ENCODE measurements around the gene NPDC1.
"Not testable (repeated sequence)": the region's sequence is repeated elsewhere in the genome, so short reads cannot be mapped to it uniquely, and the experiment has no call there.

The NPDC1 gene

DNA sequence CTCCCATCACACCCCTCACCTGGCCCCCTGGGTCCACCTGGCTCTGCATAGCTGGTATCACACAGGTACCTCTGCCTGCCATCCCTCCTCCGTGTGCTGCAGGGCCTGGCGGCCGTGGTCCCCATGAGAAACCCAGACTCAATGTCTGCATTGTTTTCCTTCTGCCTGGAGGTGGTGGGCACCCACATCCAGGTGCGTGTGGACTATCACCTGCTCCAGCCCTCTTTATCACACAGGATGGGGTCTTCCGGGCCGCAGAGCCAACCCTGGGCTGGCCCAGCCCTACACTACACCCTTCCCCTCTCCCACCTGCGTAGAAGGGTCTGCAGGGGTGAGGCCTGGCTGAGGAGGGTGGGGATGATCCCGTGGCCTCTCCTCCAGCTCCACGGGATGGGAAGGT, 7.1 kb downstream of the NPDC1 start:
- DNase-seq: no peak

DNA sequence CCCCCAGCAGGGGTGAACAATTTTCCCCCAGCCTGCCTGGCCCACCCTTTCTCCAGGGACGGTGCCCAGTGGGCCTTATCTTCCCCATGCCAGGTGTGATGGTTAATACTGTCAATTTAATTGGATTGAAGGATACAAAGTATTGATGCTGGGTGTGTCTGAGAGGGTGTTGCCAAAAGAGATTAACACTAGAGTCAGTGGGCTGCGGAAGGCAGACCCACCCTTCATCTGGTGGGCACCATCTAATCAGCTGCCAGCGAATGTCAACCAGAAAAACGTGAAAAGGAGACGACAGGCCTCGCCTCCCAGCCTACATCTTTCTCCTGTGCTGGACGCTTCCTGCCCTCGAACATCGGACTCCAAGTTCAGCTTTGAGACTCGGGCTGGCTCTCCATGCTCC, 8.5 kb downstream of the NPDC1 start:
- DNase-seq: no peak

DNA sequence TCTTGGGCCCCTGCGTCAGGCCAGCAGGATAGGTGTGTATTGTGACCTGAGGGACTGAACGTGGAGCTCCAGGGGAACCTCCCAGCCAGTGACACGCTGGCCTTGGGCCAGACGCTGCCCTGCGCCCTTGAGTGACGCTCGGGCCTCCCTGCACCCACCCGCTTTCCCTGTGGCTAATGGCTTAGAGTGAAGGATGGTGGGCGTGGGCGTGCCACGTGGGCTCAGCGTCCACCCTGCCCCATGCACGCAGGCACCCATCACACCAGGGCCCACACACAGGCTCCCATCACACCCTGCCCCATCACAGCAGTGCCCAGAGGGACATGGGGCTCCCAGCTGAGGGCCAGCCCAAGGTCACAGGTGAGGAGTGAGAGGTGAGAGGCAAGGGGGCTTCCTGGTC, 8.9 kb downstream of the NPDC1 start:
- no peak for DNase-seq

DNA sequence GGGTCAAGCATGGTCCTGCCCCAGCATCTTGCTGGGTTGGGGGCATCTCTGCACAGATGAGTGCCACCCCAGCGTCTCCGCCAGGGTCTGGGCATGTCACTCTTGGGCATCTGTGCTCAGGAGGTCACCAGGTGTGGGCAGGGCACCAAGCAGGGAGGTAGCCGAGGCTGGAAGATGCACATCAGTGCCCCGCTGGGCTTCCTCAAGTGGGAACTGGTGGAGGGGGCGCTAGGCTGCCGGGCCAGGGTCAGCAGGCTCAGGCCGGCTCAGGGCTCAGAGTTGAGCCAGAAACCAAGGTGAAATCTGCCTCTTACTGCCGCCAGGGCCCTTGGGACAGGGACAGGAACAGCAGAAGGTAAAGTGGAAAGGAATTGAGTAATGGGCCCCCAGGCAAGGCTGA, 10.0 kb downstream of the NPDC1 start:
- DNase-seq: no peak

DNA sequence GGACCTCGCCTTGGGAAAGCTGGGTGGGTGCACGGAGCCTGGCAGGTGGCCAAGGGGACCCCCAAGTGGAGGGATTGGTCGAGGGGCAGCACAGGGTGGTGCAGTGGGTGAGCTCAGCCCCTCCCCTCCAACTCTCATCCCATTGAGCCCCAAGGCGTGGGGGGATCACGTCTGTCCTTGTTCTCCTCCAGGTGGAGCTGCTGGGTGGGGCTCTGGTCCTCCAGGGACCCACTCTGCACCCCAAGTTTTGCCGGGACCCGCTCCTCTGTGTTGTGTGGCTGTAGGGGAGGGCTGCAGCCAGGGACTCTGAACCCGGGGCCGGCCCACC, 10.5 kb downstream of the NPDC1 start:
- DNase-seq: no peak

DNA sequence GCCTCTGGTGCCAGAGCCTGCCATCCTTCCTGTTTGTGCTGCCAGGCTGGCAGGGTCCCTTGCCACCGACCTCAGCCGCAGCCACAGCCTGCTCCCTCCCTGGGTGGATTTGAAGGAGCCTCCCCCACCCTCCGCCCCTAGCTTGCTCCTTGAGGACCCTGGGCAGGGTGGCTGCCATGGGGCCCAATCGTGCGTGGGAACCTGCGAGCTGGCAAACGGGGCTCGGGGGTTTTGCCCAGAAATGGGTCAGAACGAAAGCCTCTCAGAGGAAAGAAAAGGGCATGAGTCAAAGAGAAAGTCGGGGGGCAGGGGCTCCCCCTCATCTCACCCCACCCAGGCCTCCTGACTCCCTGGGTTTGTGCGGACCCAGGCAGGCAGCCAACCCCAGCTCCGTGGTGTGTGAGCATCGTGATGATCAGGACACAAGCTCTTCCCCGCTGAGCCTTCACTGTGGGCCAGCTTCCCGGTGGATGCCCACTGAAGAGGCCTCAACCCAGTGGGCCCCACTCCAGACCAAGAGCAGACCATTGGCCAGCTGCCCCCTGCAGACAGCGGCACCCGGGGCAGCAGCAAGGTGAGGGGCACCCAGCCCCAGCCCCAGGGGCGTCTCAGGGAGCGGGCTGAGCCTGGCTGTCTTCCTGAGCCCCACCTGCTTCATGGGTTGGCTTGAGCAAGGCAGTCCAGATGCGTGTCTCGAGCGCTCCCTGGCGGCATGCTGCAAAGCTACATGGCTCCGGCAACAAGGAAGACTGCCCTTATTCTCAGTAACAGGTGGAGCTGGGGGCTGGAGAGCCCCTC, 11.1 kb downstream of the NPDC1 start:
- DNase-seq: peak; percentile 94

DNA sequence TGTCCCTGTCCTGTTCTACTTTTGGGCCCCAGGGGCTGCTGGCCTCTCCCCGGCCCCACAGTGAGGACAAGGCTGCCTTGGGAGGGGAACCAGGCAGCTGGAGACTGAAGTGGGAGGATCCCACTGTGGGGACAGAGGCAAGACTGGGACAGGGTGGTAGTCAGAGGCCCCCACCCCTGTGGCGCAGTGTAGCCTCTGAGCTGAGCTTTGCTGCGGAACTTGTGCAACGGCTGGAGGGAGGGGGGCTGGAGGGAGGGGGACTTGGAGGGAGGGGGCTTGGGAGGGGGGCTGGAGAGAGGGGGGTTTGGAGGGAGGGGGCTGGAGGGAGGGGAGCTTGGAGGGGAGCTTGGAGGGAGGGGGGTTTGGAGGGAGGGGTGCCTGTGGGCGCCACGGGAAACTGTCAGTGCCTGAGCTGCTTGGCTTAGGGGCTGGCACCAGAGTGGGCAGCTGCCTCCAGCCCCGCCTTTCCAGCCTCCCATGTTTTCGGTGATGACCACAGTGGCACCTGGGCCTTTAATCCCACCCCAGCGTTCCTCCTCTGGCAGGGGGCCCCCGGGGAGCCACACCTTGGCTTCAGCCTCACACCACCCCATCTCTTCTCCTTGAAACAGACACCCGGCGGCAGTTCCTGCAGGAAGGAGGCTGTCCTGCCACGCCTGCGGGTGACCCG, 11.8 kb downstream of the NPDC1 start:
- no peak for DNase-seq

DNA sequence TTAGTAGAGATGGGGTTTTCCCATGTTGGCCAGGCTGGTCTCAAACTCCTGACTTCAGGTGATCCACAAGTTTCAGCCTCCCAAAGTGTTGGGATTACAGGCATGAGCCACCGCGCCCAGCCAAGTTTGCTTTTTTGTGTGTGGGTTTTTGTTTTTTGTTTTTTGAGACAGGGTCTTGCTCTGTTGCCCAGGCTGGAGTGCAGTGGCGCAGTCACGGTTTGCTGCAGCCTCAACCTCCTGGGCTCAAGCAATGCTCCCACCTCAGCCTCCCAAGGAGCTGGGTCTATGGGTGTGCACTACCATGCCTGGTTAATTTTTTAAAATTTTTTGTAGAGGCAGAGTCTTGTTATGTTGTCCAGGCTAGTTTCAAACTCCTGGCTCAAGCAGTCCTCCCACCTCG, 12.5 kb downstream of the NPDC1 start:
- not testable (repeated sequence) for DNase-seq

DNA sequence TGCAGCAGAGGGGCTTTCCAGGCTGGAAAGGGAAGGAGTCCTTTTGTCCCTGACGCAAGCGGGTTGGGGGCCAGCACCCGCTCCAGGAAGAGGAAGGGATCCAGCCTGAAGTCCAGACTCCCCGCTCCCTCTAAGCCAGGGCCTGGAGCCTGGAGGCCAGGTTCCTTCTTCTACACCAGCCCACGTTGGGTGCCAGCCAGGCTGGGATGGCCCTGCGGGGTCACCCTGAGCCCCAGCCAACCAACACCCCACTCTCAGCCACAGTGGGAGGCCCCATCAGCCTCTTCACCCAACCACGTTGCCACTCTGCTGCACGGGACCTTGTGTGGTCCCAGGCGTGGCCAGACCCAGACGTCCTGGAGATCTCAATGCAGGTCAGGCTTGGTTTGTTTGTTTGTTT, 13.1 kb downstream of the NPDC1 start:
- no peak for DNase-seq

DNA sequence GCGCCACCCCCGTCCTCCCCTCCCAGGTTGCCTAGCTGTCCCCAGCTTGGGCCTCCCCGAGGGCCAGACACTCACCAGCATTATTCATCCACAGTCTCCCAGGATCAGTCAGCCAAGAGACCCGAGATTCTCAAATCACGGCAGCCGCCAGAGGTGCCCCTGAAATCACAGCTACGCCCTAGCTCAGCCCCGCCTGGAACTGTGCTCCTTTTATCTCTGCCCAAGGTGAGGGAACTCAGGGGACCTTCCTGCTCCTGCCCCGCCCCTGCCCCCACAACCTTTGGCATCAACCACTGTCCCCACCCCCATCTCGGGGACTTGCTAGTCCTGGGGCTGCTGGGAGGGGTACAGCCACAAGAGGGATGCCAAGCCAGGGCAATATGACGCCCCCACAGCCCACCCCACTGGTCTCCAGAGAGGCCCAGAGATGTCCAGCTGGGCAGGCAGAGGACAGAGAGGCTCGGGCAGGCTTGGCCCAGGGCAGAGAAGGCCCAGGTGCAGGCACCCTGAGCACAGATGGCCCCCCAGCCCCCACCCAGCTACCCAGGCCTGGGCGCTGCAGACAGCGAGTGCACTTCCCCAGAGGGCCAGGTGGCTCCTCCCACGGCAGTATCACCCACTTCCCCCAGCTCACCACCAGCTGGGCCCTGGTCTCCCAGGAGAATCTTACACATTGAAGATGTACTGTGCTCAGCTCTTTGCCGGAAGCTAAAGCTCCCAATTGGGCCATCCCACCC, 13.9 kb downstream of the NPDC1 start, which contains the start of gene FUT7:
FUT7 (minus strand) TSS at position 185 of the 737 bp plus-strand sequence; CDS start at position 88, 97 bp downstream.
- DNase-seq: no peak

DNA sequence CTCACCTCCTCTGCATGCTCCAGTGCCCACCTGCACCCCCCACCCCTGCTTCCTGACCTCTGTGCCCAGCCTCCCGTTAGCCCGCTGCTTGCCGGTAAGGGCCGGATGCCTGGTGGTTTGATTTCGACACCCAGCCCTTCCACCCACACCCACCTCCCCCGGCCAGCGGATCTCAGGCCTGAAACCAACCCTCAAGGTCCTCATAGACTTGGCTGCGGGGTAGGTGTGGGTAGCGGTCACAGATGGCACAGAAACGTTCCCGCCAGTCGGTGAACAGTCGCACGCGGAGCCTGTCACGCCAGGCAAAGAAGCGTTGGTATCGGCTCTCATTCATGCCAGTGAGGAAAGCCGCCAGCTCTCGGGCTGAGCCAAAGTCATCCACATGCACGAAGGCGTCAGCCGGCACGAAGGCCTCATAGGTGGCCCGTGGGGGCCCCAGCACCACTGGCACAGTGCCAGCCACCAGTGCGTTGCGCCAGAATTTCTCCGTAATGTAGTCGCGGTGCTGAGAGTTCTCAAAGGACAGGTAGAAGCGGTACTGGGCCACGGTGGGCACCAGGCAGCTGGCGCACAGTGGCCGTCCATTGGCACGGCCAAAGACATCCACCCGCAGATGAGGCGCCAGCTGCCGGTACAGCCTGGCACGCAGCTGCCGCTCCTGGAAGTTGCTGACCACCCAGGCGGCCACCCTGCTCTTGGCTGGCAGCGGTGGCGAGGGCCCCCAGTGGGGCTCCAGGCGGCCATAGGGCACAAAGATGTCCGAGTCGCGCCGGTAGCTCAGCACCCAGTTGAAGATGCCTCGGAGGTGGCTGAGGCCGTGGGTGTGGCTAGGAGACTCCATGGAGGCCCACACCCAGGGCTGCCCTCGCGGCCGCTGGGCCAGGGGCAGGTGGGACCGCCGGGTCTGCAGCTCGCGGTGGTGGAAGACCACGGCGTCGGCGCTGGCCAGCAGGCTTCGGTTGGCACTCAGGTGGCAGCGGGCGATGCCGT, 15.1 kb downstream of the NPDC1 start:
- no peak for DNase-seq

DNA sequence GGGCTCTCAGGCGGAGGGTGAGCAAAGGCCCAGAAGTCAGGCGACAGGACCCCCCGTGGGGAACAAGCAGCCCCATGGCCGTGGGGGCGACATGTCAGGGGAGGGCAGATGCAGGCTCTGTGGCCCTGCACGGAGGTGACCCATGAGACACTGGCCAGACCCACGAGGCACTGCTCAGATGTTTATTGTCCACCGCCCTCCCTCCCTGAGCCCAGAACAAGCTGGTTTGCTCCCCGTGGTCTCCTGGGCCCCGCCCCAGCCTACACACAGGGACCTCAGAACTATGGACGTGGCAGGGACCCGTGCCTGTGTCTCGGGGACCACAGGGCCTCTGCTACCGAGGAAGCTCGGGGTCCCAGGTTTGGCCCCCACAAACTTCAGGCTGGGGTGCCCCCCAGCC, 16.0 kb downstream of the NPDC1 start:
- DNase-seq: no peak

DNA sequence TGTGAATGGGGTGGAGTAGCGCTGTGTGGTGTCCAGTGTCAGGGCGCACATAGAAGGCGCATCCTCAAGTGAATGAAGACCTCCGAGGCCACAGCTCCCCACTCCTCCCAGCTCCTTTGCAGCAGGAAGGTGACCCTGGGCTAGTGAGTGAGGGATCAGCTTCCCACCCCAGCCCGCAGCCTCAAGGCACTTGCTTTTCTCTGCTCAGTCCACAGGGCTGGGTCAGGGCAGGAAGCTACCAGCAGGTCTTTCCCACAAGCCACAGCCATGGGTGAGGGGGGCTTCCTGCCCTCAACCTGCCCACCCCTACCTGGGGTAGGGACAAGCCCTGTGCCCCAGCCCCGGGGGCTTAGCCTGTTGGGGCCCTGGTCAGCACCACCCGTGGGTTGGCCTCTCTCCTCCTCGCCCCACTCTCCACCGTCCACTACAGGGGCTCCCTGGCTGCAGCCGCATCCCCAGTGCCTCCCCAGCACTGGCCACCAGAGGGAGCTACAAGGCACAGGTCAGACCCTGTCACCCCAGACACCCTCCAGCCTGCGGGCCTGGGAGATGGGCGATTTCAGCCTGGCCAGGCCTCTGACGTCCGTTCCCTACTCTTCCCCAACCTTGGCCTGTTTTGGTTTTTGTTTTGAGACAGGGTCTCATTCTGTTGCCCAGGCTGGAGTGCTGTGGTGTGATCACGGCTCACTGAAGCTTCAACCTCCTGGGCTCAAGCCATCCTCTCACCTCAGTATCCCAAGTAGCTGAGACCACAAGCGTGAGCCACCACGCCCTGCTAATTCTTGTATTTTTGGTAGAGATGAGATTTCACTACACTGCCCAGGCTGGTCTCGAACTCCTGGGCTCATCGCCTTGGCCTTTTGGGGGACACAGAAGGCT, 16.7 kb downstream of the NPDC1 start:
- DNase-seq: peak; percentile 87

DNA sequence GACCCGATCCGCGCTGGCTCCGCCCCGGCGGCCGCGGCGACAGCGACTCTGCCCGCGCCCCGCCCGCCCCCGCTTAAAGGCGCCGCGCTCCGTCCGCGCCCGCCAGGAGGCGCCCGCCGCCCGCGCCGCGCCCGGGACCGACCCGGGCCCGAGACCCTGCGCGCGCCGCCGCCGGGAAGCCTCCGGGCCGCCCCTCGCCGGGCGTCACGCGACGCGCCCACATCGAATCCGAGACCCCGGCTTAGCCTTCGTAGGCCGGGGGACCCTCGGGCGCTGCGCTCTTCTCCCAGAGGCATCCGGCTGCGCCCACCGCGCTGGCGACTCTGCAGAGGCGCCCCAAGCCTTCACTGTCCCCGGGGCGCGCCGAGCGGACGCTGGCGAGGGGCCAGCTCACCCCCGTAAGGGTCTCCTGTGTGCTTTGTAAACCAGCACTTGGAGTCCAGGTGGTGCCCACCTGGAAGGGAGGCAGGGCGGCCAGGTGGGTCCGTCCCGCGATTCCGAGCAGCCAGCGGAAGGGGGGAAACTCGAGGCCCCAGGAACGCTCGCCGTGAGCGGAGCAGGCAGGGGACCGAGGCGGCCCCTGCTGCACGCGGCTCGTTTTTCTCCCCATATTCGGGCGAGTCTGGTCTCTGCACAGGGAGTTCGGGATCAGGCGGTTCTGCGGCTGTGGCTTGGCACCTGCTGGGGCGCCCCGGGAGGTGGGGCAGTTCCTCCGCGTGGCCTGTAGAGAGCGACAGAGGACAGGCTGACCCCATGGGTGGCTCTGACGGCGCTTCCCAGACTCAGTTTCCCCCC, 17.5 kb downstream of the NPDC1 start:
- peak; percentile 82 for DNase-seq

DNA sequence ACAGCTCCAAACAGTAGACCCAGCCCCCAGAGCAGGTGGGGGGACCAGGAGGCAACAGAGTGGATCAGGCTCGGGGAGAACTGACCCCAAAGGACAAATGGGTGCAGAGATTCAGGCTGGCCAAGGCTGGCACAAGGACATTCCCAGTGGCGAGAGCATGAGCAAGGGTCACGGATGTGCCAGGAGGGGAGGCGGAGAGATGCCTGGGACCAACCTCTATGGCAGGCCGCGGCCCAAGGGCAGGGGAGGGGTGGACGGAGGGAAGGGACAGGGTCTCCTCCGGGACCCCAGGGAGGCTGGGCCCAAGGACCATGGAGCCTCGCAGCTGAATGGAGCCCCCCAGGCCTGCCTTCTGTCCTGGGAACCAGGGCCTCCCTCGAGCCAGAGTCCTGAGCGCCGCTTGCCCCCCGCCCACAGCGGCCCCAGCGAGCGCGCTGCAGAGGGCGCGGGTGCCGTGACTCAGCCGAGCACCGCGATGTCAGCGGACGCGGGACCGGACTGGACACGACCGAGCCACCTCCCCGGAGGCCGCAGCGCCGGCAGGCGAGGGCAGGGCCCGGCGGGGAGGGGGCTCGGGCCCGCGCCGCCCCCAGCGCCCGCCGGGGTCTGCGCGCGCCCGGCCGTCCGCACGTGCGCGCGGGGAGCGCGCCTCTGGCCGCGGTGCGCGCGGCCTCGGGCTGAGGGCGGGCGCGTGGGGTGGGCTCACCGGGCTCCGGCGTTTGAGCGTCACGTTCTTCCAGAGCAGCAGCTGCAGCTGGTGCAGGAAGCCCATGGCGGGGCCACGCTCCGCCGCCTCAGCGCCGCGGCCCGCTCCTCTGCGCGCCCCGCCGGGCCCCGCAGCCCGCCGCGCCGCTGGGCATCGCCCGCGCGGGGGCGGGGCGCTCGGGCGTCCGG, 18.4 kb downstream of the NPDC1 start, which contains the start of gene ABCA2:
ABCA2 (minus strand) TSS at position 869 of the 894 bp plus-strand sequence; CDS start at position 772, 97 bp downstream.
- peak; percentile 52 for DNase-seq

DNA sequence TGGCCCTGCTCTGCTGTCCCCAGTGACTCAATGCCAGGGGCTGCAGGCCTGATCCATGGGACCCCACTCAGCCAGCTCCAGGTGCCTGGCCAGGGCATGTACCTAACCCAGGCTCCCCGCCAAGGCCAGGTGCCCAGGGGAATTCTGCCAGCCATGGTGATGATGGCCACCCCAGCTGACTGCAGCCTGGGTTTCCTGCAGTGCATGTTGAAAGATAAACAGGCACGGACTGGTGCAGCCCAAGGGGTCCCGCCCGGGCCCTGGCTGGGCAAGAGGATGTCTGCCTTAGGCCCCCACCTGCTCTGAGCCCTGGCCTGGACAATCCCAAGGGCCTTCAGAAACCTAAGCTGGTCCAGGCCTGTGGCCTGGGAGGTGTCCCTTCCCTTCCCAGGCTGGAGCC, 19.1 kb downstream of the NPDC1 start:
- no peak for DNase-seq

DNA sequence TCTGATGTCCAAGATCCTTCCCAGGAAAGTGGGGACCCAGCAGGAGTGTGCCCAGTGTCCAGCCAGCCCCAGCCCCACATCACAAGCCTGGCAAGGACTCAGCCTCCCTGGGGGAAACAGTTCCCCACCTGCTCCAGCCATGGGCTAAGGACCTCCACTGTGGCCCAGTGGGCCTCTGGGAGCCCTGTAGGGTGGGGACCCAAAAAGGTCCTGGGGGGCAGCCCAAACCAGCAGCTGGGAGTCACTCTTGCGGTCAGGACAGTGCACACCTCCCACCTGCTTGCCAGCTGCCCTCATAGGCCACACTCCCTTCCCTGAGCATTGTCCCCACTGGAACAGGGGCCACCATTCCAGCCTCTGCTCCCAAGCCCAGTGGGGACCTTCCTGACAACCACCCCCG, 19.6 kb downstream of the NPDC1 start:
- no peak for DNase-seq

DNA sequence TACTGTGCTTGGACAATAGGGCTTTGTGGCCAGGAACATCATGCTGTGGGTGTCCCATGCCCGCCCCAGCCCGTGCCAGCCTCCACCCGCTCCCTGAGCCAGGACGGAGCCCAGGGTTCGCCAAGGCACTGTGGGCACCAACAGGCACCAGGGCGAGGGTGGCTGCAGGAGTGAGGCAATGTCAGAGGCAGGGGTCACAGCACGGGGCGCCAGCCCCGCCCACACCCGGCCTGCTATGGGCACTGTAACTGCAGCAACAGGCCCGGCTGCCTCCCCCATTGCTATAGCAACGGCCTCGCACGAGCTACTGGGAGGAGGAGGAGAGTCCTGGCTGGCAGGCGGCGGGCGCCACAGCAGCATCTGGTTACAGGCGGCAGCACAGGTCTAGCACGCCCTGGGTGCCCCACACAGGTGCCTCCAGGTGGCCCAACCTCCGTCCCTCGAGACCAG, 20.4 kb downstream of the NPDC1 start:
- DNase-seq: peak; percentile 80

DNA sequence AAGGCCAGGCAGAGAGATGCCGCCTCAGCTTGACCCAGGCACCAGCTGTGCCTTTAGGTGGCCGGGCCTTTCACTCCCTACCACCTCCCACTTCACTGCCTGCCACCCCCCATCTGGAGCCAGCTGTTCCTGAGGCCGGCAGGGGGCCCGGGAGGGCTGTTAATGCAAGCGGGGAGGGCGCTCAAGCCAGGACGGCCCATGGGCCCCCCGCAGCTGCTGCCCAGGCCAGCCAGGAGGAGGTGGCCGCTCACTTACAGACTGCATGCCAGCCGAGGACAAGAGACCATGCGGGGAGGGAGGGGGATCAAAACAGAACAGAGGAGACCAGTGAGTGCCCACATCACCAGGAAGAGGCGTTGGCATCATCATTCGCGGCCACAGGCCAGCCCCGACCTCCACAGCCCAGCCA, 22.4 kb downstream of the NPDC1 start:
- DNase-seq: no peak

Data from eye (tissue), 1 donor.